HG03469 (cell line): ENCODE data around the gene EXOSC7.
"Not testable (repeated sequence)": the region's sequence is repeated elsewhere in the genome, so short reads cannot be mapped to it uniquely, and the experiment has no call there.

Source experiments
- ATAC-seq: cut with Tn5 transposase; IDR thresholded peaks from one replicate; pipeline ENCODE4 v1.9.1; 2021; ENCODE audit warnings: mild to moderate bottlenecking, moderate library complexity, moderate number of reproducible peaks; ENCODE audit not compliant: unreplicated experiment

The EXOSC7 gene

GRCh38 chr3:45053805-45054195 is 77.8 kb downstream of the EXOSC7 start:
- ATAC-seq, result not testable (repeated sequence)

GRCh38 chr3:45054196-45054857 is 78.3 kb downstream of the EXOSC7 start:
- no peak for ATAC-seq

GRCh38 chr3:45055032-45055410 is 79.0 kb downstream of the EXOSC7 start:
- ATAC-seq, result no peak

GRCh38 chr3:45055411-45056143 is 79.5 kb downstream of the EXOSC7 start:
- no peak for ATAC-seq

DNA sequence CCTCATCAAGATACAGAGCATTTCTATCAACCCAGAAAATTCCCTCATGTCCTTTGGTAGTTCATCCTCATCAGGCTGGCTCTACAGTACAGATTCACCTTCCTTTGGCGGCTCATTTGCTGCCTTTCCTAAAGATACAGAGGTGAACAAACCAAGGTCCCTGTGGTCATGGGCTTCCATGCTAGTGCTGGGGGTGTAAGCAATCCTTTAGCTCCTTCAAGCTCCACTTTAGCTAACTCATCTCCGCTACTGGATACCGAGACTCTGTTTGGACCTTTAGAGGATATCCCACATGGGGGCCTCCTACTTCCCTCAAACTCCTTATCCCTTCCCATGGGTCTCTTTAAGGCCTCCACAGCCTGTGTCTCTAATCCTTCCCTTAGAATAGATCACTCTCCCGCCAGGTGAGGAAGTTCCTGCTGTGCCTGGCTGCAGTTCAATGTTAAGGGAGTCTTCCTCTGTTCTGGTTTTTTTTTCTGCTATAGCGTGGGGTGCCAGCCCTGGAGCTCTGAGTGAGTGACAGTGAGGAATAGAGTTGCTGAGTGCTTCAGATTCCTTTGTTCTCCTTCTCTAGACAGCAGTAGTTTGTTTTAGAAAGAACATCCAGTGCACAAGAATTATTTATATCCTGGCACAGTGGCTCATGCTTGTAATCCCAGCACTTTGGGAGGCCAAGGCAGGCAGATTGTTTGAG is 80.7 kb downstream of the EXOSC7 start:
- no peak for ATAC-seq

DNA sequence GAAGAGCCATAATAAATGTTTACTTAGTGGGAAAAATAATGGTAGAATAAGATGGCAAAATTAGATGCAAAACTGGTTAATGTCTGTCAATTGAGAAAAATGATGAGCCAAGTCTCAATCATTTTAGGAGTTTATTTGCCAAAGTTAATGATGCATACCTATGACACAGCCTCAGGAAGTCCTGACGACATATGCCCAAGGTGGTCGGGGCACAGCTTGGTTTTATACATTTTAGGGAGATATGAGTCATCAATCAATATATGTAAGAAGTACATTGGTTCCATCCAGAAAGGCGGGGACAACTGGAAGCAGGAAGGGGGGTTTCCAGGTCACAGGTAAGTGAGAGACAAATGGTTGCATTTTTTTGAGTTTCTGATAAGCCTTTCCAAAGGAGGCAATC is 81.5 kb downstream of the EXOSC7 start:
- no peak for ATAC-seq

GRCh38 chr3:45059132-45059531 is 83.1 kb downstream of the EXOSC7 start:
- no peak for ATAC-seq

- no peak for ATAC-seq
Observed at GRCh38 chr3:45060165-45060892, 84.3 kb downstream of the EXOSC7 start.
